Activated naive CD4-positive, alpha-beta T cell treated with anti-CD3 and anti-CD28 coated beads for 36 hours (primary cell): ENCODE measurements around the gene CNOT4. TPM values are rescaled to one million over a fixed set of nuclear protein-coding genes. Genes with fewer than 3 reads are reported as not detected.
A peak's percentile ranks its signal among the peaks of the same experiment; 100 is the strongest.

Experiments used
- CTCF ChIA-PET: fragments of 350-600 bp; sonication (Branson Sonifier 250); formaldehyde crosslinking; loops from one replicate; lab custom pipeline; 2021; ENCODE audit warnings: antibody characterized with exemption; lab: Charles Lee
- DNase-seq: peaks from one replicate; pipeline ENCODE4 v3.0.0-alpha.2; 2020
- H3K27ac Mint-ChIP-seq: one replicate; pipeline ENCODE4 v1.8.0; 2021; ENCODE audit warnings: mild to moderate bottlenecking, mixed read lengths
- H3K27me3 Mint-ChIP-seq: one replicate; pipeline ENCODE4 v1.8.0; 2021; ENCODE audit warnings: low read depth, mixed read lengths
- H3K36me3 Mint-ChIP-seq: one replicate; pipeline ENCODE4 v1.8.0; 2021; ENCODE audit warnings: low read depth, mixed read lengths
- H3K4me1 Mint-ChIP-seq: one replicate; pipeline ENCODE4 v1.8.0; 2021; ENCODE audit warnings: low read depth, mixed read lengths
- H3K4me3 Mint-ChIP-seq: one replicate; pipeline ENCODE4 v1.8.0; 2021; ENCODE audit warnings: mild to moderate bottlenecking, moderate library complexity, mixed read lengths
- H3K9me3 Mint-ChIP-seq: one replicate; pipeline ENCODE4 v1.8.0; 2021; ENCODE audit warnings: mixed read lengths
- intact Hi-C: fragments of 100-400 bp; cut with micrococcal nuclease; formaldehyde crosslinking; loops from one replicate; pipeline ENCODE4 v1.15.1; 2023
- total RNA-seq, 2 experiments: library from RNA; stranded (reverse); gene quantifications; one replicate each; pipeline ENCODE4 v1.2.3, GENCODE V29; 2021

CNOT4 gene
- 10 to 100 TPM; 16.6 to 20.3 TPM for total RNA-seq

- CTCF ChIA-PET, result interaction anchor here (1.2 to 1.4 kb wide), 3 partner anchors 10 to 230 kb away, joined by 3 to 4 read pairs (median 3); no protein-coding TSS in a partner anchor
- Mint-ChIP-seq H3K27ac (no peak within 1 kb of the TSS), H3K4me3 (no peak within 1 kb of the TSS), H3K27me3 (no peaks in the 10 kb centered on the region), H3K36me3 (no peaks in the 10 kb centered on the region), H3K9me3 (no peaks in the 10 kb centered on the region), H3K4me1 (peaks cover 23% of the 10 kb centered on the region)
- DNase-seq, result peak; percentile 97
- intact Hi-C loops, result loop anchor here (1.0 to 5.0 kb wide), 13 partner anchors 10 to 1193 kb away; partner anchors contain the start of genes AGBL3, BPGM, MTPN and NUP205
Observed at GRCh38 chr7:135509839-135510591, at the start of gene CNOT4. CNOT4 (minus strand) TSS chr7:135510102; CDS start chr7:135438331, 71,771 bp downstream.

- CTCF ChIA-PET, result interaction anchor here (0.6 to 2.5 kb wide), 9 partner anchors 18 to 284 kb away, joined by 3 to 9 read pairs (median 4); partner anchors contain the start of gene STMP1
- Mint-ChIP-seq H3K27ac (no peak overlapping the region), H3K4me1 (peaks cover 32% of the 10 kb centered on the region), H3K9me3 (no peaks in the 10 kb centered on the region), H3K4me3 (no peak overlapping the region), H3K36me3 (peaks cover 12% of the 10 kb centered on the region), H3K27me3 (no peaks in the 10 kb centered on the region)
- intact Hi-C loops, result loop anchor here (1.0 to 5.0 kb wide), 8 partner anchors 103 to 1102 kb away; partner anchors contain the start of genes AGBL3, AKR1B1, MTPN and STMP1
- no peak for DNase-seq
Observed at GRCh38 chr7:135558881-135559280, 49.0 kb upstream of the CNOT4 start.

- intact Hi-C loops, result loop anchor here (1.0 to 5.0 kb wide), 8 partner anchors 104 to 1101 kb away; partner anchors contain the start of genes AGBL3, AKR1B1, MTPN and STMP1
- Mint-ChIP-seq H3K27ac (no peak overlapping the region), H3K4me3 (no peak overlapping the region), H3K9me3 (no peaks in the 10 kb centered on the region), H3K27me3 (no peaks in the 10 kb centered on the region), H3K4me1 (peaks cover 29% of the 10 kb centered on the region), H3K36me3 (peaks cover 12% of the 10 kb centered on the region)
- CTCF ChIA-PET, result interaction anchor here (0.6 to 2.5 kb wide), 8 partner anchors 14 to 284 kb away, joined by 3 to 9 read pairs (median 4); partner anchors contain the start of gene STMP1
- DNase-seq, result peak; percentile 79
Observed at GRCh38 chr7:135558337-135558767, 48.5 kb upstream of the CNOT4 start.

GRCh38 chr7:135557455-135558336, 47.8 kb upstream of the CNOT4 start, which contains the start of gene NUP205:
NUP205 (plus strand) TSS chr7:135557917; CDS start chr7:135557945, 28 bp downstream.
- Mint-ChIP-seq H3K27ac (no peak within 1 kb of the TSS), H3K9me3 (no peaks in the 10 kb centered on the region), H3K4me1 (peaks cover 24% of the 10 kb centered on the region), H3K4me3 (no peak within 1 kb of the TSS), H3K36me3 (peaks cover 11% of the 10 kb centered on the region), H3K27me3 (no peaks in the 10 kb centered on the region)
- peak; percentile 75 for DNase-seq
- CTCF ChIA-PET, result interaction anchor here (1.2 to 2.5 kb wide), 7 partner anchors 15 to 283 kb away, joined by 3 to 9 read pairs (median 4); no protein-coding TSS in a partner anchor
- intact Hi-C loops, result loop anchor here (1.0 to 5.0 kb wide), 11 partner anchors 47 to 1100 kb away; partner anchors contain the start of genes AGBL3, AKR1B1, BPGM and CNOT4

GRCh38 chr7:135553346-135553745, 43.4 kb upstream of the CNOT4 start:
- Mint-ChIP-seq H3K4me3 (no peak overlapping the region), H3K27me3 (peaks cover 2% of the 10 kb centered on the region), H3K9me3 (no peaks in the 10 kb centered on the region), H3K4me1 (peaks cover 3% of the 10 kb centered on the region), H3K27ac (no peak overlapping the region), H3K36me3 (no peaks in the 10 kb centered on the region)
- intact Hi-C loops, result no loop called here
- DNase-seq, result no peak
- CTCF ChIA-PET, result interaction anchor here (1.3 kb wide), 1 partner anchor 279 kb away, joined by 3 read pairs; no protein-coding TSS in a partner anchor

- intact Hi-C loops, result no loop called here
- Mint-ChIP-seq H3K4me3 (no peak overlapping the region), H3K36me3 (no peaks in the 10 kb centered on the region), H3K9me3 (no peaks in the 10 kb centered on the region), H3K27ac (no peak overlapping the region), H3K27me3 (peaks cover 2% of the 10 kb centered on the region), H3K4me1 (peaks cover 3% of the 10 kb centered on the region)
- DNase-seq, result no peak
- CTCF ChIA-PET, result no interaction called here
Observed at GRCh38 chr7:135552148-135552547, 42.2 kb upstream of the CNOT4 start.

- Mint-ChIP-seq H3K4me1 (no peaks in the 10 kb centered on the region), H3K27ac (no peak overlapping the region), H3K4me3 (no peak overlapping the region), H3K36me3 (no peaks in the 10 kb centered on the region), H3K27me3 (peaks cover 2% of the 10 kb centered on the region), H3K9me3 (no peaks in the 10 kb centered on the region)
- no peak for DNase-seq
- CTCF ChIA-PET, result no interaction called here
- intact Hi-C loops, result no loop called here
Observed at GRCh38 chr7:135550196-135550595, 40.3 kb upstream of the CNOT4 start.

- no peak overlapping the region for H3K27ac Mint-ChIP-seq
- H3K4me3 Mint-ChIP-seq, result no peak overlapping the region
- no peak for DNase-seq
- H3K9me3 Mint-ChIP-seq, result no peaks in the 10 kb centered on the region
- no peaks in the 10 kb centered on the region for H3K4me1 Mint-ChIP-seq
- intact Hi-C loops, result no loop called here
- CTCF ChIA-PET, result interaction anchor here (0.6 kb wide), 1 partner anchor 216 kb away, joined by 3 read pairs; no protein-coding TSS in a partner anchor
- no peaks in the 10 kb centered on the region for H3K36me3 Mint-ChIP-seq
- peaks cover 5% of the 10 kb centered on the region for H3K27me3 Mint-ChIP-seq
Observed at GRCh38 chr7:135541029-135541428, 31.1 kb upstream of the CNOT4 start.

GRCh38 chr7:135539629-135540028, 29.7 kb upstream of the CNOT4 start:
- no peaks in the 10 kb centered on the region for H3K36me3 Mint-ChIP-seq
- CTCF ChIA-PET, result interaction anchor here (0.6 kb wide), 1 partner anchor 46 kb away, joined by 3 read pairs; no protein-coding TSS in a partner anchor
- DNase-seq, result no peak
- H3K4me1 Mint-ChIP-seq, result no peaks in the 10 kb centered on the region
- intact Hi-C loops, result no loop called here
- no peak overlapping the region for H3K27ac Mint-ChIP-seq
- no peaks in the 10 kb centered on the region for H3K9me3 Mint-ChIP-seq
- H3K4me3 Mint-ChIP-seq, result no peak overlapping the region
- H3K27me3 Mint-ChIP-seq, result peaks cover 6% of the 10 kb centered on the region

- no peak for DNase-seq
- H3K4me3 Mint-ChIP-seq, result no peak overlapping the region
- H3K36me3 Mint-ChIP-seq, result no peaks in the 10 kb centered on the region
- H3K4me1 Mint-ChIP-seq, result no peaks in the 10 kb centered on the region
- peaks cover 6% of the 10 kb centered on the region for H3K27me3 Mint-ChIP-seq
- no peaks in the 10 kb centered on the region for H3K9me3 Mint-ChIP-seq
- intact Hi-C loops, result no loop called here
- no peak overlapping the region for H3K27ac Mint-ChIP-seq
- CTCF ChIA-PET, result no interaction called here
Observed at GRCh38 chr7:135538376-135538775, 28.5 kb upstream of the CNOT4 start.

- Mint-ChIP-seq H3K27me3 (peaks cover 6% of the 10 kb centered on the region), H3K36me3 (no peaks in the 10 kb centered on the region), H3K9me3 (no peaks in the 10 kb centered on the region), H3K4me1 (no peaks in the 10 kb centered on the region), H3K4me3 (no peak overlapping the region), H3K27ac (no peak overlapping the region)
- intact Hi-C loops, result no loop called here
- CTCF ChIA-PET, result no interaction called here
- DNase-seq, result no peak
Observed at GRCh38 chr7:135537905-135538304, 28.0 kb upstream of the CNOT4 start.
